GM23338 (cell line): ENCODE measurements around the gene SRGAP2C.
"Not testable (repeated sequence)": the region's sequence is repeated elsewhere in the genome, so short reads cannot be mapped to it uniquely, and the experiment has no call there.

Experiments used
- CREB1 ChIP-seq: fragments of 250-450 bp; sonication (Bioruptor Pico); IDR thresholded peaks from 2 replicates; pipeline ENCODE4 v1.5.0; 2020; ENCODE audit warnings: low read depth, mild to moderate bottlenecking, moderate library complexity
- EZH2 ChIP-seq: fragments of 200-600 bp; sonication (generic); IDR thresholded peaks from one replicate; pipeline ENCODE4 v1.8.0; 2017; ENCODE audit warnings: antibody characterized with exemption, mild to moderate bottlenecking, low read depth; ENCODE audit not compliant: unreplicated experiment
- EZH2phosphoT487 ChIP-seq: fragments of 200-600 bp; sonication (generic); IDR thresholded peaks from one replicate; pipeline ENCODE4 v1.8.1; 2018; ENCODE audit warnings: antibody characterized with exemption; ENCODE audit not compliant: unreplicated experiment
- JUNB ChIP-seq: IDR thresholded peaks from one replicate; pipeline ENCODE4 v1.6.1; 2016; ENCODE audit warnings: antibody characterized with exemption; ENCODE audit not compliant: unreplicated experiment
- NANOG ChIP-seq: IDR thresholded peaks from 2 replicates; pipeline ENCODE4 v1.6.1; 2016; ENCODE audit warnings: antibody characterized with exemption, borderline replicate concordance
- POLR2AphosphoS5 ChIP-seq: IDR thresholded peaks from 2 replicates; pipeline ENCODE4 v1.6.1; 2016; ENCODE audit warnings: antibody characterized with exemption, low read depth
- STAT1 ChIP-seq: IDR thresholded peaks from one replicate; pipeline ENCODE4 v1.6.1; 2016; ENCODE audit warnings: antibody characterized with exemption; ENCODE audit not compliant: unreplicated experiment
- ZNF114 ChIP-seq: fragments of 250-450 bp; sonication (Bioruptor Pico); IDR thresholded peaks from 2 replicates; pipeline ENCODE4 v1.5.0; 2020; ENCODE audit warnings: mild to moderate bottlenecking, moderate library complexity
- ZNF331 ChIP-seq: fragments of 250-450 bp; sonication (Bioruptor Pico); IDR thresholded peaks from 2 replicates; pipeline ENCODE4 v1.5.0; 2020; ENCODE audit warnings: low read depth, mild to moderate bottlenecking, moderate library complexity
- TF ChIP-seq, protein P1 (sequence below), 2 experiments: fragments of 200-600 bp in 1 of 2; sonication (generic) in 1 of 2; conservative IDR thresholded peaks; 2 replicates each; pipeline versions ENCODE4 v1.5.1 to v1.6.1; 2016 to 2017; ENCODE audit warnings: antibody characterized with exemption in 2 of 2, low read depth in 2 of 2, mild to moderate bottlenecking in 2 of 2, moderate library complexity in 1 of 2
- TF ChIP-seq, protein P2 (sequence below): IDR thresholded peaks from 2 replicates; pipeline ENCODE4 v1.6.1; 2016; ENCODE audit warnings: antibody characterized with exemption
- TF ChIP-seq, protein P3 (sequence below): IDR thresholded peaks from one replicate; pipeline ENCODE4 v1.6.1; 2018; ENCODE audit warnings: antibody characterized with exemption; ENCODE audit not compliant: unreplicated experiment
- TF ChIP-seq, protein P4 (sequence below): fragments of 250-450 bp; sonication (Bioruptor Pico); IDR thresholded peaks from 2 replicates; pipeline ENCODE4 v1.5.0; 2020; ENCODE audit warnings: mild to moderate bottlenecking, moderate library complexity

DNA sequence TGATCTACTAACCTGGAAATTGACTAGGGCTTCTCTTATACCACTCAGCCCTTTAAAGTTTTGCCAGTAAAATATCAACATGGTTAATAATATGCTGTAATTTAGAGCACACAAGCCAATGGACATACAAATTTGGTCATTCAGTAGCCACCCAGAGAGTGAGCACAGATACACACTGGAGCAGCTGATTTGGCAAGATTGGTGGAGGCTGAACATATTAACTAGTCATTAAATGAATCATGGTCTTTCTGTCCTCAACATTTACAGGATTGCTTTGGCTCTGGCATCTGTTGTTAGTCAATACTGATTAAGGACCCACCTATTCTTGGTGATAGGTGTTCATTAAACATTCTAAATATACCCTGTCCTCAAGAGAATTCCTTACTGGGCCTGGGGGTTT lies 130.7 kb downstream of the SRGAP2C start:
- TF ChIP-seq EZH2; POLR2AphosphoS5; EZH2phosphoT487; JUNB; STAT1; CREB1 (CRISPR knock-in tag); NANOG; ZNF114 (CRISPR knock-in tag); ZNF331 (CRISPR knock-in tag): not testable (repeated sequence)
- TF ChIP-seq, protein P1, sequence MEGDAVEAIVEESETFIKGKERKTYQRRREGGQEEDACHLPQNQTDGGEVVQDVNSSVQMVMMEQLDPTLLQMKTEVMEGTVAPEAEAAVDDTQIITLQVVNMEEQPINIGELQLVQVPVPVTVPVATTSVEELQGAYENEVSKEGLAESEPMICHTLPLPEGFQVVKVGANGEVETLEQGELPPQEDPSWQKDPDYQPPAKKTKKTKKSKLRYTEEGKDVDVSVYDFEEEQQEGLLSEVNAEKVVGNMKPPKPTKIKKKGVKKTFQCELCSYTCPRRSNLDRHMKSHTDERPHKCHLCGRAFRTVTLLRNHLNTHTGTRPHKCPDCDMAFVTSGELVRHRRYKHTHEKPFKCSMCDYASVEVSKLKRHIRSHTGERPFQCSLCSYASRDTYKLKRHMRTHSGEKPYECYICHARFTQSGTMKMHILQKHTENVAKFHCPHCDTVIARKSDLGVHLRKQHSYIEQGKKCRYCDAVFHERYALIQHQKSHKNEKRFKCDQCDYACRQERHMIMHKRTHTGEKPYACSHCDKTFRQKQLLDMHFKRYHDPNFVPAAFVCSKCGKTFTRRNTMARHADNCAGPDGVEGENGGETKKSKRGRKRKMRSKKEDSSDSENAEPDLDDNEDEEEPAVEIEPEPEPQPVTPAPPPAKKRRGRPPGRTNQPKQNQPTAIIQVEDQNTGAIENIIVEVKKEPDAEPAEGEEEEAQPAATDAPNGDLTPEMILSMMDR (conservative IDR thresholded peaks at IDR 0.05; ENCODE audit: low read depth in 2 of 2) = not testable (repeated sequence)
- TF ChIP-seq, protein P2, sequence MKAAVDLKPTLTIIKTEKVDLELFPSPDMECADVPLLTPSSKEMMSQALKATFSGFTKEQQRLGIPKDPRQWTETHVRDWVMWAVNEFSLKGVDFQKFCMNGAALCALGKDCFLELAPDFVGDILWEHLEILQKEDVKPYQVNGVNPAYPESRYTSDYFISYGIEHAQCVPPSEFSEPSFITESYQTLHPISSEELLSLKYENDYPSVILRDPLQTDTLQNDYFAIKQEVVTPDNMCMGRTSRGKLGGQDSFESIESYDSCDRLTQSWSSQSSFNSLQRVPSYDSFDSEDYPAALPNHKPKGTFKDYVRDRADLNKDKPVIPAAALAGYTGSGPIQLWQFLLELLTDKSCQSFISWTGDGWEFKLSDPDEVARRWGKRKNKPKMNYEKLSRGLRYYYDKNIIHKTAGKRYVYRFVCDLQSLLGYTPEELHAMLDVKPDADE = not testable (repeated sequence)
- TF ChIP-seq, protein P3, sequence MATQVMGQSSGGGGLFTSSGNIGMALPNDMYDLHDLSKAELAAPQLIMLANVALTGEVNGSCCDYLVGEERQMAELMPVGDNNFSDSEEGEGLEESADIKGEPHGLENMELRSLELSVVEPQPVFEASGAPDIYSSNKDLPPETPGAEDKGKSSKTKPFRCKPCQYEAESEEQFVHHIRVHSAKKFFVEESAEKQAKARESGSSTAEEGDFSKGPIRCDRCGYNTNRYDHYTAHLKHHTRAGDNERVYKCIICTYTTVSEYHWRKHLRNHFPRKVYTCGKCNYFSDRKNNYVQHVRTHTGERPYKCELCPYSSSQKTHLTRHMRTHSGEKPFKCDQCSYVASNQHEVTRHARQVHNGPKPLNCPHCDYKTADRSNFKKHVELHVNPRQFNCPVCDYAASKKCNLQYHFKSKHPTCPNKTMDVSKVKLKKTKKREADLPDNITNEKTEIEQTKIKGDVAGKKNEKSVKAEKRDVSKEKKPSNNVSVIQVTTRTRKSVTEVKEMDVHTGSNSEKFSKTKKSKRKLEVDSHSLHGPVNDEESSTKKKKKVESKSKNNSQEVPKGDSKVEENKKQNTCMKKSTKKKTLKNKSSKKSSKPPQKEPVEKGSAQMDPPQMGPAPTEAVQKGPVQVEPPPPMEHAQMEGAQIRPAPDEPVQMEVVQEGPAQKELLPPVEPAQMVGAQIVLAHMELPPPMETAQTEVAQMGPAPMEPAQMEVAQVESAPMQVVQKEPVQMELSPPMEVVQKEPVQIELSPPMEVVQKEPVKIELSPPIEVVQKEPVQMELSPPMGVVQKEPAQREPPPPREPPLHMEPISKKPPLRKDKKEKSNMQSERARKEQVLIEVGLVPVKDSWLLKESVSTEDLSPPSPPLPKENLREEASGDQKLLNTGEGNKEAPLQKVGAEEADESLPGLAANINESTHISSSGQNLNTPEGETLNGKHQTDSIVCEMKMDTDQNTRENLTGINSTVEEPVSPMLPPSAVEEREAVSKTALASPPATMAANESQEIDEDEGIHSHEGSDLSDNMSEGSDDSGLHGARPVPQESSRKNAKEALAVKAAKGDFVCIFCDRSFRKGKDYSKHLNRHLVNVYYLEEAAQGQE = not testable (repeated sequence)
- TF ChIP-seq, protein P4, sequence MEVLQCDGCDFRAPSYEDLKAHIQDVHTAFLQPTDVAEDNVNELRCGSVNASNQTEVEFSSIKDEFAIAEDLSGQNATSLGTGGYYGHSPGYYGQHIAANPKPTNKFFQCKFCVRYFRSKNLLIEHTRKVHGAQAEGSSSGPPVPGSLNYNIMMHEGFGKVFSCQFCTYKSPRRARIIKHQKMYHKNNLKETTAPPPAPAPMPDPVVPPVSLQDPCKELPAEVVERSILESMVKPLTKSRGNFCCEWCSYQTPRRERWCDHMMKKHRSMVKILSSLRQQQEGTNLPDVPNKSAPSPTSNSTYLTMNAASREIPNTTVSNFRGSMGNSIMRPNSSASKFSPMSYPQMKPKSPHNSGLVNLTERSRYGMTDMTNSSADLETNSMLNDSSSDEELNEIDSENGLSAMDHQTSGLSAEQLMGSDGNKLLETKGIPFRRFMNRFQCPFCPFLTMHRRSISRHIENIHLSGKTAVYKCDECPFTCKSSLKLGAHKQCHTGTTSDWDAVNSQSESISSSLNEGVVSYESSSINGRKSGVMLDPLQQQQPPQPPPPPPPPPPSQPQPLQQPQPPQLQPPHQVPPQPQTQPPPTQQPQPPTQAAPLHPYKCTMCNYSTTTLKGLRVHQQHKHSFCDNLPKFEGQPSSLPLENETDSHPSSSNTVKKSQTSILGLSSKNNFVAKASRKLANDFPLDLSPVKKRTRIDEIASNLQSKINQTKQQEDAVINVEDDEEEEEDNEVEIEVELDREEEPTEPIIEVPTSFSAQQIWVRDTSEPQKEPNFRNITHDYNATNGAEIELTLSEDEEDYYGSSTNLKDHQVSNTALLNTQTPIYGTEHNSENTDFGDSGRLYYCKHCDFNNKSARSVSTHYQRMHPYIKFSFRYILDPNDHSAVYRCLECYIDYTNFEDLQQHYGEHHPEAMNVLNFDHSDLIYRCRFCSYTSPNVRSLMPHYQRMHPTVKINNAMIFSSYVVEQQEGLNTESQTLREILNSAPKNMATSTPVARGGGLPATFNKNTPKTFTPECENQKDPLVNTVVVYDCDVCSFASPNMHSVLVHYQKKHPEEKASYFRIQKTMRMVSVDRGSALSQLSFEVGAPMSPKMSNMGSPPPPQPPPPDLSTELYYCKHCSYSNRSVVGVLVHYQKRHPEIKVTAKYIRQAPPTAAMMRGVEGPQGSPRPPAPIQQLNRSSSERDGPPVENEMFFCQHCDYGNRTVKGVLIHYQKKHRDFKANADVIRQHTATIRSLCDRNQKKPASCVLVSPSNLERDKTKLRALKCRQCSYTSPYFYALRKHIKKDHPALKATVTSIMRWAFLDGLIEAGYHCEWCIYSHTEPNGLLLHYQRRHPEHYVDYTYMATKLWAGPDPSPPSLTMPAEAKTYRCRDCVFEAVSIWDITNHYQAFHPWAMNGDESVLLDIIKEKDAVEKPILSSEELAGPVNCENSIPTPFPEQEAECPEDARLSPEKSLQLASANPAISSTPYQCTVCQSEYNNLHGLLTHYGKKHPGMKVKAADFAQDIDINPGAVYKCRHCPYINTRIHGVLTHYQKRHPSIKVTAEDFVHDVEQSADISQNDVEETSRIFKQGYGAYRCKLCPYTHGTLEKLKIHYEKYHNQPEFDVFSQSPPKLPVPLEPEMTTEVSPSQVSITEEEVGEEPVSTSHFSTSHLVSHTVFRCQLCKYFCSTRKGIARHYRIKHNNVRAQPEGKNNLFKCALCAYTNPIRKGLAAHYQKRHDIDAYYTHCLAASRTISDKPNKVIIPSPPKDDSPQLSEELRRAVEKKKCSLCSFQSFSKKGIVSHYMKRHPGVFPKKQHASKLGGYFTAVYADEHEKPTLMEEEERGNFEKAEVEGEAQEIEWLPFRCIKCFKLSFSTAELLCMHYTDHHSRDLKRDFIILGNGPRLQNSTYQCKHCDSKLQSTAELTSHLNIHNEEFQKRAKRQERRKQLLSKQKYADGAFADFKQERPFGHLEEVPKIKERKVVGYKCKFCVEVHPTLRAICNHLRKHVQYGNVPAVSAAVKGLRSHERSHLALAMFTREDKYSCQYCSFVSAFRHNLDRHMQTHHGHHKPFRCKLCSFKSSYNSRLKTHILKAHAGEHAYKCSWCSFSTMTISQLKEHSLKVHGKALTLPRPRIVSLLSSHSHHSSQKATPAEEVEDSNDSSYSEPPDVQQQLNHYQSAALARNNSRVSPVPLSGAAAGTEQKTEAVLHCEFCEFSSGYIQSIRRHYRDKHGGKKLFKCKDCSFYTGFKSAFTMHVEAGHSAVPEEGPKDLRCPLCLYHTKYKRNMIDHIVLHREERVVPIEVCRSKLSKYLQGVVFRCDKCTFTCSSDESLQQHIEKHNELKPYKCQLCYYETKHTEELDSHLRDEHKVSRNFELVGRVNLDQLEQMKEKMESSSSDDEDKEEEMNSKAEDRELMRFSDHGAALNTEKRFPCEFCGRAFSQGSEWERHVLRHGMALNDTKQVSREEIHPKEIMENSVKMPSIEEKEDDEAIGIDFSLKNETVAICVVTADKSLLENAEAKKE = not testable (repeated sequence)
